HG03280 (cell line): ENCODE data around the gene NUDC.
"Not testable (repeated sequence)": the region's sequence is repeated elsewhere in the genome, so short reads cannot be mapped to it uniquely, and the experiment has no call there.

ENCODE experiments used
- ATAC-seq: cut with Tn5 transposase; IDR thresholded peaks from one replicate; pipeline ENCODE4 v1.9.1; 2021; ENCODE audit warnings: mild to moderate bottlenecking, moderate library complexity; ENCODE audit not compliant: unreplicated experiment

The NUDC gene

DNA sequence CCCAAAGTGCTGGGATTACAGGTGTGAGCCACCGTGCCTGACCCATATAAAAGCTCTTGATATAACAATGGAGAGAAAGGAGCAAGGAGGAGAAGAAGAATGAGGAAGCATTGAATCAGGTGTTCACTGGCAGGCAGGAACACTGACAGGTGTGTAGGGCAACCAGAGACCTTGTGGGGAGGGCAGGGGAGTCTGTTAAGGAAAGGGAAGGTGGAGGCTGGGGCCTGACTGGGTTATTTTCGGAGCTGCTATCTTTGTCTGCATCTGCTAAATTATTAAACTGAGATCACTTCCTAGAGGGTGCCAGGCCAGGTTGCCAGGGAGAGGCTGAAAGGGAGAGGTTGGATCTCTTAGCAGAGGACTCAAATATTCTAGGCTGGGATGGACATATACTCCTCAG is 65.1 kb downstream of the NUDC start:
- no peak for ATAC-seq

DNA sequence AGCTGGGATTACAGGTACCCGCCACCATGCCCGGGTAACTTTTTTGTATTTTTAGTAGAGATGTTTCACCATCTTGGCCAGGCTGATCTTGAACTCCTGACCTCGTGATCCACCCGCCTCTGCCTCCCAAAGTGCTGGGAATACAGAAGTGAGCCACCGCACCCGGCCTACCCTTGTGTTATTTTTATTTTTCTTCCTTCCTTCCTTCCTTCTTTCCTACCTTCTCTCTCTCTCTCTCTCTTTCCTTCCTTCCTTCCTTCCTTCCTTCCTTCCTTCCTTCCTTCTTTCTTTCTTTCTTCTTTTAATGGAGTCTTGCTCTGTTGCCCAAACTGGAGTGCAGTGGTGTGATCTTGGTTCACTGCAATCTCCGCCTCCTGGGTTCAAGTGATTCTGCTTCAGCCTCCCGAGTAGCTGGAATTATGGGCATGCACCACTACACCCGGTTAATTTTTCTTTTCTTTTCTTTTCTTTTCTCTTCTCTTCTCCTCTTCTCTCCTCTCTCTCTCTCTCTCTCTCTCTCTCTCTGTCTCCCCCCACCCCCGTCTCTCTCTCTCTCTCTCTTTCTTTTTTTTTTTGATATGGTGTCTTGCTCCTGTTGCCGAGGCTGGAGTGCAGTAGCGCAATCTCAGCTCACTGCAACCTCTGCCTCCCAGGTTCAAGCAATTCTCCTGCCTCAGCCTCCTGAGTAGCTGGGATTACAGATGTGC is 68.0 kb downstream of the NUDC start:
- ATAC-seq = not testable (repeated sequence)

DNA sequence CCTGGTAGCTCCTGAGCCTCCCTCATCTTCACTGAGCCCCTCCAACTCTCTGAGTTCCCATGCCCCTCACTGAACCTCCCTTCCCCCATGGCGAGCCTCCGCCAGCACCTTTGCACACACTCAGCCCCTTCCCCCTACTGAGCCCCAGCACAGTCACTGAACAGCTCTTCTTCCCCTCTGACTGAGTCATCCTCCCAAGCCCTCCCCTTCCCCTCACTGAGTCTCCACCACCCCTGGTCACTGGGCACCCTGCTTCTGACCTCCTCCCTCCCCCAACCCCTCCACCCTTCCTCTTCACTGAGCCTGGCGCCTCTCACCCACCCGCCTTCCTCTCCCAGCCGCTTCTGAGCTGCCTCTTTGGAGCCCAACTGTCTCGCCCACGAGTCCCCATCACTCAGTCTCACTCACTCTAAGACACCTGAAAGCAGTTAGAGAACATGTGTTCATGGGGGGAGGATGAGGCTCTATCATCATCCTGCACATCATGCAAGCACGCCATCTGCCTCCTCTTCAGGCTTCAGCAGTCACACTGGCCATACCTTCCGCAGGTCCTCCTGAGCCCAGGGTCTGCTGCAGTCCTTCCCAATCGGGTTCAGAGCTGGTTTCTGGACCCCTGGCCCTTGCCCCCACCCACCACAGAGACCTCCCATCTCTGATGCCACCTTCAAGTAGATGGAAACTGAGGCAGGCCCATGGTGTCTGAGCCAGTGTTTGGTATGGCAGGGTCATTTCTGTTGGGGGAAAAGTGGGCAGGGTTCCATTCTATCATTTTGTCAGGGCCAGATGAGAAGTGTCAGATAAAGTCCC is 70.0 kb downstream of the NUDC start:
- no peak for ATAC-seq

DNA sequence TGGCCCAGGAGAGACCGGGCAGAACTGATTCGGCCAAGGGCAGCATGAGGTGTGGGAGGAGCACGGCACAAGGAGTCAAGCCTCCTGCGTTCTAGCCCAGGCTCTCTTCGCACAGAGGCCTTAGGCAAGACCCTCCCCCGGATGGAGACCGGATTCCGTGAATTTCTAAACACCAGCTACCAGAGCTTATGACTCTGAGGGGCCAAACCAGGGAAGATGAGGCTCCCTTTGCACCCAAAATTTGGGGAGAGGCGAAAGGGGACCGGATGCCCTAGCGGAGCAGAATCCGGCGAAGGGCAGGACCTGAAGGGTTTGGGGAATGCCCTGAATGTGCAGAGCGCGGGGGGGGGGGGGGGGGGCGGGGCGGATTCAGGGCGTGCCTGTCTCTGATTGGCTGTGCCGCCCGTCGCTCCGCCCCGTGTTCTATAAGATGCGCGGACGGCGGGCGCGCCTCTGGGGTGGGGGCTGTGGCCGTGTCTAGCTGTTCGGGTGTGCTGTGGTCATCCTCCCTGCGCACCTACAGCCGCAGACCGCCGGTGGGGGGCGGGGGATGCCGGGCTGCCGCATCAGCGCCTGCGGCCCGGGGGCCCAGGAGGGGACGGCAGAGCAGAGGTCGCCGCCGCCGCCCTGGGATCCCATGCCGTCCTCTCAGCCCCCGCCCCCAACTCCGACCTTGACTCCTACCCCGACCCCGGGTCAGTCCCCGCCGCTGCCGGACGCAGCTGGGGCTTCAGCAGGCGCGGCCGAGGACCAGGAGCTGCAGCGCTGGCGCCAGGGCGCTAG is 71.9 kb downstream of the NUDC start, which contains the start of gene TRNP1:
TRNP1 (plus strand) TSS at position 456 of the 783 bp plus-strand sequence; CDS start at position 551, 95 bp downstream.
- peak; percentile 42 for ATAC-seq

DNA sequence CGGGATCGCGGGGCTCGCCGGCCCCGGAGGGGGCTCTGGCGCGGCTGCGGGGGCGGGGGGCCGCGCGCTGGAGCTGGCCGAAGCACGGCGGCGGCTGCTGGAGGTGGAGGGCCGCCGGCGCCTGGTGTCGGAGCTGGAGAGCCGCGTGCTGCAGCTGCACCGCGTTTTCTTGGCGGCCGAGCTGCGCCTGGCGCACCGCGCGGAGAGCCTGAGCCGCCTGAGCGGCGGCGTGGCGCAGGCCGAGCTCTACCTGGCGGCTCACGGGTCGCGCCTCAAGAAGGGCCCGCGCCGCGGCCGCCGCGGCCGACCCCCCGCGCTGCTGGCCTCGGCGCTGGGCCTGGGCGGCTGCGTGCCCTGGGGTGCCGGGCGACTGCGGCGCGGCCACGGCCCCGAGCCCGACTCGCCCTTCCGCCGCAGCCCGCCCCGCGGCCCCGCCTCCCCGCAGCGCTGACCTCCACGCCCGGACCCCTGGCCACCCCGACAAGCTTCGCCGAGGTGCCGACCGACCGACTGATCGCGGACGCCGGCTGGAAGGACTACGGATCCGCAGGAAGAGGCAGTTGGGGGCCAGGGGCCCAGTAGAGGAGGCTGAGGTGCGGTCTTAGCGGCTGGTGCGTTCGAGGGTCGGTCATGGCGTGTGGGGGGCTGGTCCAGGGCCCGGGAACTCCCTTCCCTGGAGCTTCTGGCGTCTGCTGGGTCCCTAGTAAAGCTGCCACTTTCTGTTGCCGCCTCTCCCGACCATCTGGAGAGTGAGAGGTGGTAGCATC is 72.7 kb downstream of the NUDC start:
- no peak for ATAC-seq

DNA sequence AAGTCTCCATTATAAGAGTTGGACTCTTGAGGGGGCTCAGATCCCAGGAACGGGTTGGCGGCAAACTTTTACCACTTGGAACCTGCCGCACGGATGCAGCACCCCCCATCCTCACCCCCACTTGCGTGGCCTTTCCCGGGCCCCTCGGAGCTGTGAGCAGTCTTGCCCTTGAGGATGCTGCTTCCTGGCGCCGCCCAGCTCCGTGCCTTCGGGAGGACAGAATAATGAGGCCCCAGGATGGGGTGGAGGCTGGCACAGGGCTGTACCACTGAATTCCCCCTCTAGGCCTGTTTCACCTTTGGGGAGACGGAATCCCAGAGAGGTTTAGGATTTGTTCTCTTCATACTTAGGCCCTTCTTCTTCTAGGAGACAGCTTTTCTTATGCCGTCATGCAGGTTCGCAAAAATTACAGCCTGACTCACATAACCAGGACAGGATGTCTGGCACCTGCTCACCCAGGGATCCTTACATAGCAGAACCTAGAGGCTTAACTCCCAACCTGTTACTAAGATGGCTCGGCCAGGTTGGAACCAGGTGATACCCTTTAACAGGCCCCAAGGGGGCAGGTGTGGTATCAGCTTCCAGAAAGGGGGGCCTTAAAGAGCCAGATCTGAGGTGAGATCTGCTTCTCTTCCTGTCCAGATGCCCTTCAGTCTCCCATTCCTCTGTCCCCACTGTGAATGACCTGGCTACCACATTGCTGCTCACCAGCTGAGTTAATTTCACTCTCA is 73.4 kb downstream of the NUDC start:
- ATAC-seq = no peak

DNA sequence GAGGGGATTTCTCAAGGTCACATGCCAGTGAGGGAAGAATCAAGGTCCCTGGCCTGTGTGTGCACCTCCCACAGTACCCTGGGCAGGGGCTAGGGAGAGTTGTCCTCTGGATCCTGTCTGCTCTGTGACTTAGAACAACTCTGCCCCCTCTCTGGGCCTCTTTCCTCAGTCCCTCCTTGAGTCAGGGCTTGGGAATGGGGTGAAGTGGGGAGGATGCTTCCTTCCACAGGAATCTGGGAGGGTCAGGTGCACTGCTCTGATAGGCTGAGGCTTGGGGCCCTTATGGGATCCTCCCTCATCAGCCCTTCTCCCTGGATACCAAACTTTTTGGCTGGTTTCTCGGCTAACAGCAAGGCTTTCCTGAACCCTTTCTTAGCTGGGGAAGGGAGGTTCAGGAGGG is 74.5 kb downstream of the NUDC start:
- ATAC-seq = no peak
